NB4 (cell line): ENCODE data around the gene CDC42EP1.
"Not testable (repeated sequence)": the region's sequence is repeated elsewhere in the genome, so short reads cannot be mapped to it uniquely, and the experiment has no call there.

ENCODE experiments used
- DNase-seq: peaks from one replicate; pipeline ENCODE4 v3.0.0; 2010; ENCODE audit warnings: low read depth
- H3K4me3 ChIP-seq: one replicate; pipeline ENCODE4 v1.5.1; 2011; ENCODE audit warnings: mild to moderate bottlenecking, low read depth, low read length, moderate library complexity
- MYC ChIP-seq: IDR thresholded peaks from 2 replicates; pipeline ENCODE4 v1.6.1; 2011; ENCODE audit warnings: low read depth, low read length
- POLR2A ChIP-seq: IDR thresholded peaks from 2 replicates; pipeline ENCODE4 v1.6.1; 2011; ENCODE audit warnings: mild to moderate bottlenecking; ENCODE audit not compliant: insufficient read length; ENCODE audit errors: extremely low read depth
- TF ChIP-seq, protein P1 (sequence below): IDR thresholded peaks from 2 replicates; pipeline ENCODE4 v1.6.1; 2011; ENCODE audit warnings: low read depth, low read length
- TF ChIP-seq, protein P2 (sequence below): IDR thresholded peaks from one replicate; pipeline ENCODE4 v1.5.1; 2012; ENCODE audit warnings: low read depth, low read length

CDC42EP1 gene

DNA sequence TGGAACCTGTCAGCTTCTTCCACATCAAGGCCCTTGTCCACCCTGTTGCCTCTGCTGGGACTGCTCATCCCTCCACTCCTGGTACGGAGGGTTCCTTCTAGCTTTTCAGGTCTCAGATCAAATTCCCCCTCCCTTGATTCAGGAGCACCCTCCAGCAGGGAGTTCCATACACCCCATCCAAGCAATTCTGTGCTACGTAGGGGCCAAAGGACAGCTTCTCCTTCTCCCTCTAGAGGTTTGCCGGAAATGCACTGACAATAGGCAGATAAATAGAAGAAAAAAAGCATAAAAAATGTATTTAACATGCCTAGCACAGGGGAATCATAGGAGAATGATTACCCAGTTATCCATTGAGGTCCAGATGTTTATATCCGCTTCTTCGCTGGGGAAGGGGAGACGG is 37.8 kb upstream of the CDC42EP1 start:
- no peak for DNase-seq
- no peak for TF ChIP-seq POLR2A
- TF ChIP-seq MYC, result no peak
- TF ChIP-seq, protein P1, sequence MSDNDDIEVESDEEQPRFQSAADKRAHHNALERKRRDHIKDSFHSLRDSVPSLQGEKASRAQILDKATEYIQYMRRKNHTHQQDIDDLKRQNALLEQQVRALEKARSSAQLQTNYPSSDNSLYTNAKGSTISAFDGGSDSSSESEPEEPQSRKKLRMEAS, result no peak
- TF ChIP-seq, protein P2, sequence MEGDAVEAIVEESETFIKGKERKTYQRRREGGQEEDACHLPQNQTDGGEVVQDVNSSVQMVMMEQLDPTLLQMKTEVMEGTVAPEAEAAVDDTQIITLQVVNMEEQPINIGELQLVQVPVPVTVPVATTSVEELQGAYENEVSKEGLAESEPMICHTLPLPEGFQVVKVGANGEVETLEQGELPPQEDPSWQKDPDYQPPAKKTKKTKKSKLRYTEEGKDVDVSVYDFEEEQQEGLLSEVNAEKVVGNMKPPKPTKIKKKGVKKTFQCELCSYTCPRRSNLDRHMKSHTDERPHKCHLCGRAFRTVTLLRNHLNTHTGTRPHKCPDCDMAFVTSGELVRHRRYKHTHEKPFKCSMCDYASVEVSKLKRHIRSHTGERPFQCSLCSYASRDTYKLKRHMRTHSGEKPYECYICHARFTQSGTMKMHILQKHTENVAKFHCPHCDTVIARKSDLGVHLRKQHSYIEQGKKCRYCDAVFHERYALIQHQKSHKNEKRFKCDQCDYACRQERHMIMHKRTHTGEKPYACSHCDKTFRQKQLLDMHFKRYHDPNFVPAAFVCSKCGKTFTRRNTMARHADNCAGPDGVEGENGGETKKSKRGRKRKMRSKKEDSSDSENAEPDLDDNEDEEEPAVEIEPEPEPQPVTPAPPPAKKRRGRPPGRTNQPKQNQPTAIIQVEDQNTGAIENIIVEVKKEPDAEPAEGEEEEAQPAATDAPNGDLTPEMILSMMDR, result no peak
- no peak overlapping the region for H3K4me3 ChIP-seq

DNA sequence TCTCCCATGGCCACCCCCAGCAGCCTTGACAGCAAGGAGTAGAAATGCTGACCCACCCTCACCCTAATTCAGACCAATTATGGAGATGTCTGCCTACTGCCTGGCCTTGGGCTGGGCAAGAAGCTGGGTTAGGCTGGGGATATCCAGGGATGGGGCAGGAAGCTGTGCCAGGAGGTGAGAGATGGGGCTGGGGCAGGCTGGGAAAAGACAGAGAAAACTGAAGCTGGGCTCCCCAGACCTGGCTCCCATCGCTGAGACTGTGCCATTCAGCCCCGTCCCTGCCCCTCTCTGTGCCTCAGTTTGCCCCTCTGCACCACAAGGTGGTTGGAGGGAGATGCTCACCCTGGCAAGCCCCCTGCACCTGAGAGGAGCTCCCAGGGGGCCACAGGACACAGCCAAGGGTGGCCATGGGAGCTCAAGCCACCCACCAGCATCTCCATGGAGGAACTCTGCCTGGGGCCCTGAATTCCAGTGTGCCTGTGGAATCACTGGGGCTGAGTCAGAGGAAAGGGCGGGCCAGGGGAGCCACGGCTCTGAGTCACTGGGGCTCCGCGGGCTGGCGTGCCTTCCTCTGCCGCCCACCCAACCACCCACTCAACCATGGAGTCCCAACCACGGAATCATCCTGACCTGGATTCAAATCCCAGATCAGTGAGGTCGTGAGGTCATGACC is 35.1 kb upstream of the CDC42EP1 start:
- no peak overlapping the region for H3K4me3 ChIP-seq
- TF ChIP-seq, protein P2, result no peak
- TF ChIP-seq MYC (no peak), POLR2A (no peak)
- TF ChIP-seq, protein P1, result no peak
- no peak for DNase-seq

DNA sequence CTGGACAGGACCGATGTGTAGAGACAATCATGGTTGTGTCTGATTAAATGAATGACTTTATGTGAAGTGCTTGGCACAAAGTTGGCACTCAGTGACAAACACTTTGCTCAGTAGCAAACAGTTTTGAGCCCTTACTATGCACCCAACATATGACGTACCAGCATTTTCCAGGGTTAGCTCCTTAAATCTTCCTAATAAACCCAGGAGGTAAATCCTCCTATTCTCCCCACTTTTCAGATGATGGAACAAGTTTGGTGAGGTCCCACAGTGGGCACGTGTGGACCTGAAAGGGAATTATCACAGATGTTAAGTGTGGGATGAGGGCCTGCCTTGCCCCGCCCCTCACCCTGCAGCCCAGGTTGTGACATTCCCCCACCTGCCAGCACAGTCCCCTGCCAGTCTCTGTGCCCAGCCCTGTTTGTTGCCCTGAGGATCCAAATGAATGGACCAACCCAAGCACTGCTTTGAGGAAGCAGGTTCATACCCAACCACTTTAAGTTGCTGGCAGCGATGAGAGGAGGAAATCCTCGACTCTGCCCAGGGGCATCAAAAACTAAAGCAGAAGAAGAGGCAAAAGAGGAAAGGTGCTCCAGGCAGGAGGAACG is 34.4 kb upstream of the CDC42EP1 start:
- H3K4me3 ChIP-seq, result no peak overlapping the region
- DNase-seq, result no peak
- TF ChIP-seq, protein P2, result no peak
- TF ChIP-seq, protein P1, result no peak
- TF ChIP-seq POLR2A (no peak), MYC (no peak)

DNA sequence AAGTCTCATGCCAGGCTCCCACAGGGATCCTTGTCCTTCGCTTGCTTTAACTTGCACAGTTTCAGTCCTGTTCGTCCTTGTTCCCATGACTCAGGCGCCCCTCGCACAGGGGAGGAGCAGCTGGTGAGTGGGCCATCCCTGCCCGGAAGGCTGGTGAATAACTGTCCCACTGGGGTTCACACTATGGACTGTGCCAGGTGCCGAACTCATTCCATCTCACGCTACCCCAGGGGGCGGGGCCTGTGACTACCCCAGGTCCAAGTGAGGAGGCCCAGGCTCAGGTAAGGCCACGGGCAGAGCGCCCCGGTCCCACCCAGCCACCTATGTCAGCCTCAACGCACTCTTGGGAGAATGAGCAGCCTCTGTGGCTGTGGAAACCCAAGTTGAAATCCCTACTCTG is 33.9 kb upstream of the CDC42EP1 start:
- no peak overlapping the region for H3K4me3 ChIP-seq
- DNase-seq, result no peak

DNA sequence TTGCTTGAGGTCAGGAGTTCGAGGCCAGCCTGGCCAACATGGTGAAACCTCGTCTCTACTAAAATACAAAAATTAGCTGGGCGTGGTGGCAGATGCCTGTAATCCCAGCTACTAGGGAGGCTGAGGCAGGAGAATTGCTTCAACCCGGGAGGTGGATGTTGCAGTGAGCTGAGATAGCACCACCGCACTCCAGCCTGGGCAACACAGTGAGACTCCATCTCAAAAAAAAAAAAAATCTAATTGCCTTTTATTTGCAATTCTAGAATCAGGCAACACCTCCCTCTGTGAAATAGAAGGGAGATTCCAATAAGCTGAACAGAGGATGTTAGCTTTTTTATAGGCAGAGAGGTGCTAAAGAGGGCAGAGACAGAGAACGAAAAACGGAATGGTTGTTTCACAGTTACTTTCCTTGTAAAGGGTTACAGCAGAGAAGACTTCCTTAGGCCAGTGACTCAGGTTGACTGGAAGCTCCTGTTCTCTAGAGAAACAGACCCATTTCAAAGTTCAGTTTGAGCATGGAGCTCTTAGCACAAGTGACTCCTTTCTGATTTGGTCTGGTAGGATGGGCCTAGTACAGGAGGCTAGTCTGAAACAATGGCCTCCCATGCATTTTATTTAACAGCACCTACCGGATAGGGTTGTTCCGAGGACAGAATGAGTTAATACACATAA is 33.1 kb upstream of the CDC42EP1 start:
- not testable (repeated sequence) for DNase-seq, H3K4me3 ChIP-seq

More for the DNA sequence above, 33.9 kb upstream of the CDC42EP1 start:
- no peak for TF ChIP-seq POLR2A
- TF ChIP-seq, protein P1, result no peak
- TF ChIP-seq, protein P2, result no peak
- TF ChIP-seq MYC, result no peak

DNA sequence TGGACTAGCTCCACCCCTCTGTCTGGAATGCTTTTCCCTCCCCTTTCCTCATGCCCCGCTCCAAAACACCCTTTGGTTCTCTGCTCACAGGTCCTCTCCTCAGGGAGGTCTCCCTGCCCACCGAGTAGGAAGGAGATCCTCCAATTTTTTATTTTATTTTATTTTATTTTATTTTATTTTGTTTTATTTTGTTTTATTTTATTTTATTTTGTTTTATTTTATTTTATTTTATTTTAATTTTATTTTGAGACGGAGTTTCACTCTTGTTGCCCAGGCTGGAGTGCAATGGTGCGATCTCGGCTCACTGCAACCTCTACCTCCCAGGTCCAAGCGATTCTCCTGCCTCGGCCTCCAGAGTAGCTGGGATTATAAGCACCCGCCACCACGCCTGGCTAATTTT is 32.3 kb upstream of the CDC42EP1 start:
- H3K4me3 ChIP-seq, DNase-seq: not testable (repeated sequence)
